K562 (cell line): ENCODE measurements around the gene ZNF839. TPM values are rescaled to one million over a fixed set of nuclear protein-coding genes. Genes with fewer than 3 reads are reported as not detected.

Source experiments
- ATF1 ChIP-seq, 2 experiments: fragments of 450-650 bp in 1 of 2; IDR thresholded peaks; 2 replicates each; pipeline ENCODE4 v1.6.1; 2016; ENCODE audit warnings: missing compliant biosample characterization in 1 of 2, missing genetic modification characterization in 1 of 2
- CEBPG ChIP-seq, 3 experiments: fragments of 200-800 bp in 1 of 3; sonication (Bioruptor generic) in 1 of 3; sonication (generic) in 1 of 3; formaldehyde crosslinking in 1 of 3; IDR thresholded peaks in 2 of 3; conservative IDR thresholded peaks in 1 of 3; 2 replicates each; pipeline versions ENCODE4 v1.6.1 to v1.8.0; 2016 to 2022; ENCODE audit warnings: missing compliant biosample characterization in 2 of 3, missing genetic modification characterization in 2 of 3, mild to moderate bottlenecking in 1 of 3, missing genetic modification reagents in 1 of 3
- FOXK2 ChIP-seq, 2 experiments: fragments of 450-650 bp; IDR thresholded peaks in 1 of 2; conservative IDR thresholded peaks in 1 of 2; 2 replicates each; pipeline ENCODE4 v1.6.1; 2016; ENCODE audit warnings: low read depth in 2 of 2, mild to moderate bottlenecking in 1 of 2
- FUS ChIP-seq: fragments of 200-400 bp; formaldehyde crosslinking; optimal IDR thresholded peaks from 2 replicates; pipeline ENCODE3; 2017; ENCODE audit warnings: low read depth, low read length
- JUN ChIP-seq, 2 experiments: sonication (generic) in 1 of 2; formaldehyde crosslinking in 1 of 2; IDR thresholded peaks; 2 replicates each; pipeline versions ENCODE4 v1.6.1 to v1.8.0; 2012 to 2022; ENCODE audit warnings: borderline replicate concordance in 2 of 2, mild to moderate bottlenecking in 2 of 2, improper control_type of control experiment in 1 of 2, low read depth in 1 of 2, low read length in 1 of 2, missing genetic modification reagents in 1 of 2
- JUNB ChIP-seq: fragments of 450-650 bp; formaldehyde crosslinking; conservative IDR thresholded peaks from 2 replicates; pipeline ENCODE4 v1.4.0; 2020; ENCODE audit warnings: mild to moderate bottlenecking
- MAZ ChIP-seq, 2 experiments: fragments of 450-650 bp in 1 of 2; sonication (generic) in 1 of 2; formaldehyde crosslinking; IDR thresholded peaks in 1 of 2; conservative IDR thresholded peaks in 1 of 2; 2 replicates each; pipeline versions ENCODE4 v1.4.0 to v1.5.0; 2020; ENCODE audit warnings: mild to moderate bottlenecking in 1 of 2, missing genetic modification reagents in 1 of 2
- POLR2AphosphoS5 ChIP-seq: IDR thresholded peaks from 2 replicates; pipeline ENCODE4 v1.6.1; 2011; ENCODE audit warnings: mild to moderate bottlenecking, low read depth, low read length, moderate library complexity; ENCODE audit not compliant: control insufficient read depth, insufficient read depth
- REST ChIP-seq, 2 experiments: fragments of 450-650 bp; formaldehyde crosslinking in 1 of 2; IDR thresholded peaks; 2 replicates each; pipeline versions ENCODE4 v1.4.0 to v1.6.1; 2014 to 2020; ENCODE audit warnings: mild to moderate bottlenecking in 2 of 2, borderline replicate concordance in 1 of 2, low read depth in 1 of 2
- SP2 ChIP-seq: IDR thresholded peaks from 2 replicates; pipeline ENCODE4 v1.6.1; 2011; ENCODE audit warnings: mild to moderate bottlenecking, low read depth, low read length, moderate library complexity; ENCODE audit not compliant: poor library complexity, severe bottlenecking; ENCODE audit errors: extremely low read depth
- TAL1 ChIP-seq: fragments of 450-650 bp; IDR thresholded peaks from 2 replicates; pipeline ENCODE4 v1.6.1; 2016; ENCODE audit warnings: mild to moderate bottlenecking
- ZBTB43 ChIP-seq: sonication (generic); formaldehyde crosslinking; IDR thresholded peaks from 2 replicates; pipeline ENCODE4 v1.8.0; 2023; ENCODE audit warnings: mild to moderate bottlenecking, missing genetic modification reagents
- ZFP1 ChIP-seq: fragments of 450-650 bp; formaldehyde crosslinking; IDR thresholded peaks from 2 replicates; pipeline ENCODE4 v1.4.0; 2020; ENCODE audit warnings: mild to moderate bottlenecking, mixed read lengths
- polyA plus RNA-seq, 8 experiments: library from polyadenylated mRNA; depleted of rRNA in 4 of 8; stranded (reverse) in 5 of 8; unstranded in 3 of 8; fragments of >200 nt; fragmentation: Nextera tagmentation in 2 of 8; fragmentation: Illumina TruSeq in 1 of 8; extraction: Ambion mirVana in 2 of 8; extraction: Trizol in 1 of 8; gene quantifications; 2 replicates each; pipeline versions ENCODE4 v1.2.1 to v1.2.3, GENCODE V29; 2011 to 2014; ENCODE audit warnings: inconsistent platforms in 1 of 8, missing spikeins in 1 of 8
- total RNA-seq, 7 experiments: library from RNA; depleted of rRNA in 6 of 7; stranded (reverse); fragments of >200 nt in 6 of 7; fragmentation: Illumina TruSeq in 2 of 7; extraction: Trizol in 2 of 7; gene quantifications; 2 replicates each; pipeline versions ENCODE4 v1.2.1 to v1.2.3, GENCODE V29; 2011 to 2021; ENCODE audit warnings: low replicate concordance in 1 of 7

The ZNF839 gene
- total and polyA plus RNA-seq, 9 of the 15 experiments (the other 6 are each of a cell fraction or from before 2014, with no cell fraction given) = 0.42 to 8.4 (median 5.7) TPM

GRCh38 chr14:102319351-102320032, at the start of gene ZNF839 (continued):
- no peak for TF ChIP-seq SP2
- TF ChIP-seq FOXK2 (conservative IDR thresholded peaks at IDR 0.05 in 1 of 2, IDR thresholded peaks at IDR 0.05 in 1 of 2; ENCODE audit: low read depth in 2 of 2) = no peak
- peak; percentile 67 for TF ChIP-seq ATF1 (CRISPR knock-in tag; IDR thresholded peaks at IDR 0.05)
- peak; percentile 97 for TF ChIP-seq ATF1 (tag; IDR thresholded peaks at IDR 0.05)
- TF ChIP-seq FUS = no peak
- no peak for TF ChIP-seq JUNB (CRISPR knock-in tag)
- TF ChIP-seq REST (IDR thresholded peaks at IDR 0.05; ENCODE audit: borderline replicate concordance) = no peak
- TF ChIP-seq REST (CRISPR knock-in tag; IDR thresholded peaks at IDR 0.05; ENCODE audit: low read depth) = no peak
- TF ChIP-seq POLR2AphosphoS5 = 0 out of 2 replicates have a peak, but pooled peaks have one; percentile 47
- TF ChIP-seq JUN (IDR thresholded peaks at IDR 0.05; ENCODE audit: borderline replicate concordance, low read depth, low read length) = 0 out of 2 replicates have a peak, but pooled peaks have one; percentile 12
- peak; percentile 64; the same call in 1 of the 2 replicates for TF ChIP-seq JUN (CRISPR knock-in tag; IDR thresholded peaks at IDR 0.05; ENCODE audit: borderline replicate concordance)
- TF ChIP-seq ZFP1 = no peak
- no peak for TF ChIP-seq TAL1
- TF ChIP-seq ZBTB43 (CRISPR knock-in tag) = no peak
- peak; percentile 85 to 94 for TF ChIP-seq MAZ (CRISPR knock-in tag; conservative IDR thresholded peaks at IDR 0.05 in 1 of 2, IDR thresholded peaks at IDR 0.05 in 1 of 2)
- TF ChIP-seq CEBPG (CRISPR knock-in tag; IDR thresholded peaks at IDR 0.05) = no peak
- peak in 1 of 2 experiments; percentile 3; a peak in 1 of 4 replicates for TF ChIP-seq CEBPG (tag; conservative IDR thresholded peaks at IDR 0.05 in 1 of 2, IDR thresholded peaks at IDR 0.05 in 1 of 2)
